GM21367 (cell line): ENCODE measurements around the gene DBX1.
"Not testable (repeated sequence)": the region's sequence is repeated elsewhere in the genome, so short reads cannot be mapped to it uniquely, and the experiment has no call there.

ENCODE experiments used
- ATAC-seq: cut with Tn5 transposase; IDR thresholded peaks from one replicate; pipeline ENCODE4 v1.9.1; 2021; ENCODE audit not compliant: unreplicated experiment

Gene DBX1

GRCh38 chr11:20160425-20161229, at the start of gene DBX1:
DBX1 (minus strand) TSS chr11:20160475; CDS start chr11:20160324, 151 bp downstream.
- no peak for ATAC-seq

DNA sequence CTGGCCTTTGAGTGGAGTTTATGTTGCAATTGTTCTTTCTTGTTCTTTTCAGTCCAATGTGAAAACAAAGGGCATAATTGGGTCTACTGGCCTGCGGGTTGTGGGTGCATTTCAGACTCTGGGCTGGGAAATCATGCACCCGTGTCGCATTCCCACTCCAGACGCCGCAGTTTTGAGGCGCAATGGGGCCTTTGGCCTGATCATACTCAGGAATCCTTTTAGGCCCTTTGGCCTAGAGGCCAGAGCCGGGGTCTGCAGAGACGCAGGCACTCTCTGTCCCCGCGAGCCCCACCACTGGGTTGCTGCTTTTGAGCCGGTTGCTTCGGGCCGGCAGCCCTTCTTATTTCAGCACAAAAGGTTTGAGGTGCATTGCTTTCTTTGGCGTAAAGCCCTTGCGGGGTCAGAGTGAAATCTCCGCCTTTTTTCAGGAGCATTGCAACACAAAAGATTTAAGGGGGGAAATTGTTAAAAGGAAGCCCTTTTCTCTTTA, 48.4 kb upstream of the DBX1 start:
- no peak for ATAC-seq

- no peak for ATAC-seq
These were observed 47.7 kb upstream of the DBX1 start for GRCh38 chr11:20207781-20208621.

DNA sequence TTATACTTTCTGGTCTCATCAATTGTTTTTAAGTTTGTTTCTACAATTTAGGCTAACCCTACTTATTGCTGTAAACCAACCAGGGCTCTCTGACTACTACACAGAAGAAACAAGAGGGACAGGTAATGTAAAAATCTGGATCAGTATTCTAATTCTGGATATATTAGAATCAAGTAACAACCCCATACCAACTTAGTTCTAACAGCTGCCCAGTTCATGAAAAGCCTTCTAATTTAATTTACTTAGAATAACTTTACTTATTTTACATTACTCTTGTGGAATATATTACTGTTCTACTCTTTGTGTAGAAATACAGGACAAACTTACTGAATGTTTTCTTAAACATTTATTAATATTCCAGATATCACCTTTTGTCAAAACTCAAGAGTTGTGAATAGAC, 45.5 kb upstream of the DBX1 start:
- ATAC-seq, result no peak

DNA sequence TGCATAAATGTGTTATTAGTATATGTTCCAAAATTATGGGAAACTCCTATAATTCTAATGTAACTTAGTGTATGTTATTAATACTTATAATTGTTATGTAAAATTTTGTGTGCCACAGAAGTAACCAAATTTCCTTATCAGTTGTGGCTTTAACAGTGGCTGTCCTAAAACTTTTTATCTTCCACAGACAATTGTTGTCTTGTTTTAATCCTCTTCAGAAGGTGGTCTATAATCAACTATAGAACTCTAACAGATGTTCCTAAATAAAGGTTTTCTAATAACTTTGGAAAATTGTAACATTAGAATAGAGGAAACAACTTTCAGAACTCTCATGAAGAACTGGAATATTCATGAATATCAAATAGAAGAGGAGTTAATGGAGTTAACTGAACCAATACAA, 44.4 kb upstream of the DBX1 start:
- ATAC-seq, result no peak

DNA sequence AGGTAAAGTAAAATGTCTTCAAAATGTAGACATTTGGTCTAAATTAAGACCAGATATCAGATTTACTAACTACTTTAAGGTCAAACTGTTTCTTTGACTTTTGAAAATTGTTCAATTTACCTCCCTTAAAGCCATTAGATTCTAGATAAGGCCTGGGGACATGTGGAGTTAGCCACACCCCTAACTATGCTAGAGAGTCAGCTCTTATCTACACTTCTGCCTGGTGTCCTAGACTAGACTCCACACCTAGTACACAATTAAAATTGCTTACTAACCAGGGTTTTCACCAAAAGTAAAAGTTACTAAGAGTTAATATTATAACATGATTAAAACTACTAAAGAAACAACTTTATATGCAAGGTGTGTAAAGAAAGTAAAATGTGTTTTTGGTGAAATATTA, 43.6 kb upstream of the DBX1 start:
- ATAC-seq, result no peak

DNA sequence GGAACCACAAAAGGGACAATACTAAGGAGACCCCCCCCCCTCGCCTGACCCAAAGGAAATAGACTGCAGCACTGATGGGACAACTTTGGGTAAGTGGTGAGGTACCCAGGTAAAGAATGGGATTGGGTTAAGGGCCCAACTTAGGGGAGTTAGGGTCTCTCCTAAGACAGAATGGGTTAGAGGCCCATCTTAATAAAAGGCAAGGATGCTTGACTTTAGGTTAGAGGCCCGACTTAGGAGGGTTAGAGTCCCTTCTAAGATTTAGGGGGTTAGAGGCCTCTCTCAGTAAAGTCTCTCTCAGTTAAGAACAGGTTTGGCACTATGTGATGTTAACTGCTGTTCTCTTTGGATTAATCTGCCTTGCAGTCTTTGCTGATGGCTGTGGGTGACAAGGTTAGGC, 41.0 kb upstream of the DBX1 start:
- no peak for ATAC-seq

GRCh38 chr11:20200331-20200955, 40.2 kb upstream of the DBX1 start:
- not testable (repeated sequence) for ATAC-seq

- no peak for ATAC-seq
These were observed 37.6 kb upstream of the DBX1 start for GRCh38 chr11:20197881-20198280.

GRCh38 chr11:20194470-20194869, 34.2 kb upstream of the DBX1 start:
- no peak for ATAC-seq

DNA sequence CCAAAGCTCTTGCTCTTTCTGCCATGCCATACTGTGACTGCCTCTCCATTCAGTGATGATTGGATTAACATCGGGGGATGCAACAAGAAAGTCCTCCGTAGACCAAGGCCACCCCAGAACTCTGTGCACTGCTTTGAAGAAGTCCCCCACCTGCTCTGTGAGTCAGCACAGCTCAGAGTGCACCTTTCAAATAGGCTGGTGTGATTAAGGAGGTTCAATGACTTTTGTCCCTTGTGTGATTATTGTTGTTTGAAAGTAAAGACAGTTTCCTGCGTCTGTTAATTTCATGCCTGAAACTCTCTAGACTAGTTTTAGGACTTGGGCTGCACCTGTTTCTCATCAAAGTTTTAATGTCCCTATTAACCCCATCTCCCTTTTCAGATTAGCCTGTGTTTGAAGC, 33.0 kb upstream of the DBX1 start:
- no peak for ATAC-seq

GRCh38 chr11:20192641-20193040, 32.4 kb upstream of the DBX1 start:
- ATAC-seq, result no peak

DNA sequence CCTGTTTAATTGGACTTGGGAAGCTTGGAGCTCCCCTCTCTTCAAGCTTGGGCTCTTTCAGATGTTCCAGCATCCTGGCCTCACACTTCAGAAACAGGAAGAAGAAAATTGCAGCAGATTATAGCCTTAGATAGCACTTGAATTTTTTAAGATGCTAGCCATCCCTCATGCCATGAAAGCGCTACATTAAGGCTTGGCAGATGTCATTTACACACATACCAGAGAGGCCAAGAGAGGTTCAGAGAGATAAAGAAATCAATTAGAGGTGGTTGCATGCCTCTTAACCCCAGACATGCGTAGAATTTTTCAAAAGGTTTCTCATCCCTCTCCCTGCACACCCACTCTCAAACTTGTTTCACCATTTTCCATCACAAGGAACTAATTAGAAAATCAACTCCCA, 31.9 kb upstream of the DBX1 start:
- ATAC-seq, result no peak

GRCh38 chr11:20178976-20179375, 18.7 kb upstream of the DBX1 start:
- no peak for ATAC-seq

GRCh38 chr11:20177136-20177535, 16.9 kb upstream of the DBX1 start:
- no peak for ATAC-seq

GRCh38 chr11:20172721-20173447, 12.6 kb upstream of the DBX1 start:
- ATAC-seq, result no peak

GRCh38 chr11:20163783-20164481, 3.7 kb upstream of the DBX1 start:
- ATAC-seq, result no peak

DNA sequence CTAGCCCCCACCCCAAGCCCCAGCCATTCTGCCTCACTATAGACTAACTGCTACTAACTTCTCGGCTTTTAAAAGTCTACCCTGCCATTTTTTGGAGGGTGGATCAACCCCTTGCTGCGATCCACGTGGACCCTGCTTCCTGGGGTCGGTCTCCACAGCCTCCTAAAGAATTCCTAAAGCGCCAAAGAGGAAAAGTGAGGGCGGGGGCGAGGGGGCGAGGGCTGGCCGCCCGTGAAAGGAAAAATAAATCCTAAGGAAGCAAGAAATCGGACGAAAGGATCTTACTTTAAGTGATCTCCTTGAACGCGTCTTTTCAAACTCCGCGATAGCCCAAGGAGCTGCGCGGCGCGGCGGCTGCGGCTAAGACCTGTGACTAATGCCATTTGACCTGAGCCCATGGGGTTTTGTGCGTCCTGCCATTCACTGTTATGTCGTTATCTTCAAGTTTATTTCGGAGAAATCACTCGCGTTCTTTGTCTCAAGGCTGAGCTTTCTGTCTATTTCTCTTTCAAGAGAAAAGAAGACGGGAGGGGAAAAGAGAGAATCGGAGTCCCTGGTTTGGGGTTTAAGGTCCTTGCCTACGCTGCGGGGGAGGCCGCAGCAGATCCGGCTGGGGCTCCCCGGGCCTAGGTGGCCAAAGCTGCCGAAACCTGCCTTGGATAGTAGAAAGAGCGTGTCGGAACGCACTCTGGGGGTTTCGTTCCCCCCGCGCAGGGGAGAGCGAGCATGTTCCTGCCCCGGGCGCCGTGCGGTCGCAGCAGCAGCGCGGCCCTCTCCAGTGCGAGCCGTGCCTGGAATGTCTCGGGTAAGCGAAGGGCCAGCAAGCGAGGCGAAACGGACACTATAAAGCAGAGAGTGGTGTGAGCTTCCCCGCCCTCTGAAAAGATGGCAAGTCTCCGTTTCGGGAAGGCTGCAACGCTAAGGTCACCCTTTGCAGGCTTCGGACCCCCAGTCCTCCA, 2.8 kb upstream of the DBX1 start:
- no peak for ATAC-seq
